HG02970 (cell line): ENCODE data around the gene PRIMA1.

ENCODE experiments used
- ATAC-seq: cut with Tn5 transposase; IDR thresholded peaks from one replicate; pipeline ENCODE4 v1.9.1; 2021; ENCODE audit warnings: mild to moderate bottlenecking, moderate library complexity, moderate number of reproducible peaks; ENCODE audit not compliant: unreplicated experiment, low FRiP score

PRIMA1 gene

DNA sequence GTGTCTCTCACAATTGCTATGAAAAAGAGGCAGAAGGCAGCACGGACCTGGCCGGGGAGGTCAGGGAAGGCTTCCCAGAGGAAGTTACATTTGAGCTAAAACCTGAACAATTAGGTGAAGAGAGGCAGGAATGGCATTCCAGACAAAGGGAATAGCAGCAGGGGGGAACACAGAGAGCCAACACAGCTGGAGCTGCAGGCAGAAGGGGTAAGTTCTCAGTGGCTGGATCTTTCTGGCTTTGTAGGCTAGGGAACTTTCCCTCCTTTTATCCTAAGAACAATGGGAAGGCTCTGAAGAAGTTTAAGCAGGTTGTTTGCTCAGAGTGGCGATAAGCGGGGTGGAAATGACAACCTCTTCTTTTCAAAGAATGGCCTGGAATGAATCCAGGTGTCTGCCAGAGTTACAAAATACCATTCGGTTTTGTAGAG lies 100.0 kb downstream of the PRIMA1 start:
- no peak for ATAC-seq

- no peak for ATAC-seq
Measured at GRCh38 chr14:93686268-93686667, 102.0 kb downstream of the PRIMA1 start.

DNA sequence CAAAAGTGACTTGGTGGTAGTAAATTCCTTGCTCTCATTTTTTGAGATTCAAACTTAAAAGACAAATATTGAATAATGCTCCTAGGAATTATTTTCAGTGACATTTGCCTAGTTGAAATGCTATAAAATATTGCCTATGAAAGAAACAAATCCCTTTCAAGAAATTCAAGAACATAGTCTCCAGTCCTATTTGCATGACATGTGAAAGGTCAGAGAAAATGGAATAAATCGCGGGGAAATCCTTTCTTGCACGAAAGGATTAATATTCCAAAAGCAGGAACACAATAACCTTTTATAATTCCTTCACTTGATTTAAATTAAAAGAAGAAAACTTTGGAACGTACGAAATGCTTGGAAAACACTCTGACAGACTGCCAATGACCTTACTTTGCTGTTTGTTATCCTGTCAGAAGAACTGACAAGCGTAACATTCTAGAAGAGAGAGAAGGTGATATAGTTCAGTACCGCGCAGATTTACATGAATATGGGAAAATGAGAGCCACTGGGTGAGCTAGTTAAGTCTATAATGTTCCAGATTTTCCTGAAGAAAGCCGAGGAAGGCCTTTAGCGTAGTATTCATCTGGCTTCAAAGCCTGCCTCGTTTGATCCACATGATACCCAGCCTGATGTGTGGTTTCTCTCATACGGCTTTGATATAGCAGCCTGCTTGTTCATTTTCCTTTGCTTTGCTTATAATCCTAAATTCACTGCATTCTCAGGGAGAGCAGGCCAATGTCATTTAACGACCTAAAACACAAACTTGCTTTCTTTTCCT lies 103.0 kb downstream of the PRIMA1 start:
- ATAC-seq: no peak

- ATAC-seq: no peak
Measured at GRCh38 chr14:93683226-93683625, 105.1 kb downstream of the PRIMA1 start.

- ATAC-seq: no peak
Measured at GRCh38 chr14:93682459-93682858, 105.8 kb downstream of the PRIMA1 start.

DNA sequence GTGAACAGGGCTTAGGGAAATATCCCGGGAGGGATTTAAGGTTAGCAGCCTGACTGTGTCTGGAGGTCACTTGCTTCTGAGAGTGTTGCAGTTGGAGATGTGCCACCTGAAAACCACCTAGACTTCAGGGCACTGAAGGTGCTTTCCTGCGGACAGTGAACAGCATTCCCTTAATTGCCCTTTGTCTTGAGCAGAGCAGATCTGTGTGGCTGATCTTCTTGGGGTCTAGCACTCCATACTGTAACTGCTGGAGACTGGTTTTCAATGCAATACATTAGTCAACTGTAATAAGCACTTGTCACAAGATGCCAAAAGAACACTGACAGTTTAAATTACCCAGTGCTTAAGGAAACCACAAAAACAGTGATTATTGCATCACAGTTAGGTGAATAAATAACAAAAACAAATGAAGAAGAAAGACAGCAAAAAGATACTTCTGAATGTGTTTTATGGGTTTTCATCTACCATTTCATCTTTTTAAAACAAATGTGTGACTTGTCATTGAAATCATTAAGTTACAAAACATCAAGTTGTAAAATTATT lies 111.8 kb downstream of the PRIMA1 start:
- ATAC-seq: no peak

- ATAC-seq: no peak
Measured at GRCh38 chr14:93675651-93676050, 112.6 kb downstream of the PRIMA1 start.

DNA sequence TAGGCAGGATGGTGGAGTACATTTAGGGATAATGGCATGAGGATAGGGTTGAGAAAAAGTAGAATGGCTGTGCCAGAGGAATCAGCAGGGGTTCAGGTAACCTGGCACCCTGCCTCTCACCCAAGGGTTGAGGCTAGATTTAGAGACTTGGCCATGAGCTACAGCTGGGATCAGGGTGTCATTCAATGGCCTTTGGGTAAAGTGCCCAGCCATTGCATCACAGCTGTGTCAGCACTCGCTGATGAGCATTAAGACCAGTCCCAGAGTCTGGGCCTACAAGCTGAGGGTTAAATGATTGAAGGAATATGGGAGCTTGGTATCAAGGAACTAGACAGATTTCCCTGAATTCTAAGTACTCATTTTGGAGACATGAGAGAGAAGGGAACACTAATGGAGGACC lies 113.9 kb downstream of the PRIMA1 start:
- ATAC-seq: no peak

DNA sequence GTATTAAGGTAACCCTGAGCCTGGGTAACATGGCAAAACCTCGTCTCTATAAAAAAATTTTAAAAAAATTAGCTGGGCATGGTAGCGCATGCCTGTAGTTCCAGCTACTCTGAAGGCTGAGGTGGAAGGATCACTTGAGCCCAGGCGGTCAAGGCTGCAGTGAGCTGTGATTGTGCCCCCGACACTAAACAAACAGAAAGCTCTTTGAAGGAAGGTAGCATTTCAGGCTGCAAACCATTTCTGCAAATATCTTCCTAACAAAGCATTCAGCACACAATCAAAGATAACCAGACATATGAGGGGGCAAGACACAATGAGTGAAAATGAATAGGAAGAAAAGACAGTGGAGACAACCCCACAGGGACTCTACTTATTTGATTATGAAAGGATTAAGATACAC lies 118.7 kb downstream of the PRIMA1 start:
- ATAC-seq: no peak
